HG03457 (cell line): ENCODE results near the gene UHRF1.
"Not testable (repeated sequence)": the region's sequence is repeated elsewhere in the genome, so short reads cannot be mapped to it uniquely, and the experiment has no call there.

Experiments
- ATAC-seq: cut with Tn5 transposase; IDR thresholded peaks from one replicate; pipeline ENCODE4 v1.9.1; 2021; ENCODE audit warnings: moderate number of reproducible peaks; ENCODE audit not compliant: unreplicated experiment

The UHRF1 gene

GRCh38 chr19:4897146-4897545 lies 12.2 kb upstream of the UHRF1 start:
- ATAC-seq = no peak

GRCh38 chr19:4900879-4901278 lies 8.4 kb upstream of the UHRF1 start:
- ATAC-seq = not testable (repeated sequence)

- ATAC-seq = no peak
Observed at GRCh38 chr19:4902796-4903195, 6.5 kb upstream of the UHRF1 start, which contains the start of gene ARRDC5. ARRDC5 (minus strand) TSS chr19:4902896; CDS start chr19:4902825, 71 bp downstream.

GRCh38 chr19:4904481-4904880 lies 4.8 kb upstream of the UHRF1 start:
- no peak for ATAC-seq

- ATAC-seq = no peak
Observed at GRCh38 chr19:4906963-4907362, 2.3 kb upstream of the UHRF1 start.

GRCh38 chr19:4908360-4908759 lies 941 bp upstream of the UHRF1 start:
- no peak for ATAC-seq

- no peak for ATAC-seq
Observed at GRCh38 chr19:4908781-4909155, 533 bp upstream of the UHRF1 start.

GRCh38 chr19:4909897-4910593 lies 744 bp downstream of the UHRF1 start:
- ATAC-seq = peak; percentile 61

GRCh38 chr19:4910594-4911281 lies 1.4 kb downstream of the UHRF1 start:
- no peak for ATAC-seq

- ATAC-seq = no peak
Observed at GRCh38 chr19:4911314-4911713, 2.0 kb downstream of the UHRF1 start.

- no peak for ATAC-seq
Observed at GRCh38 chr19:4911786-4912672, 2.7 kb downstream of the UHRF1 start.

- ATAC-seq = no peak
Observed at GRCh38 chr19:4913996-4914735, 4.9 kb downstream of the UHRF1 start.

GRCh38 chr19:4914736-4915501 lies 5.6 kb downstream of the UHRF1 start:
- no peak for ATAC-seq

GRCh38 chr19:4916292-4917082 lies 7.2 kb downstream of the UHRF1 start:
- ATAC-seq = no peak

- no peak for ATAC-seq
Observed at GRCh38 chr19:4922530-4923275, 13.4 kb downstream of the UHRF1 start.

- ATAC-seq = no peak
Observed at GRCh38 chr19:4923276-4923747, 14.0 kb downstream of the UHRF1 start.

GRCh38 chr19:4929186-4929585 lies 19.9 kb downstream of the UHRF1 start:
- ATAC-seq = no peak

- no peak for ATAC-seq
Observed at GRCh38 chr19:4930664-4931063, 21.4 kb downstream of the UHRF1 start.
